Mucosa of rectum (tissue), 2 donors: ENCODE results near the gene CLEC16A.
A peak's percentile ranks its signal among the peaks of the same experiment; 100 is the strongest.

Experiments
- H3K27ac ChIP-seq, 2 donors: one replicate each; pipeline ENCODE4 v1.7.0; 2013; ENCODE audit warnings: inconsistent platforms in 2 of 2, low read depth in 2 of 2, low read length in 2 of 2
- H3K27me3 ChIP-seq, 2 donors: one replicate each; pipeline ENCODE4 v1.7.0; 2013; ENCODE audit warnings: low read length in 2 of 2; ENCODE audit not compliant: control insufficient read depth in 2 of 2, insufficient read depth in 2 of 2
- H3K36me3 ChIP-seq, 2 donors: one replicate each; pipeline ENCODE4 v1.7.0; 2013; ENCODE audit warnings: low read length in 2 of 2; ENCODE audit not compliant: control insufficient read depth in 2 of 2, insufficient read depth in 2 of 2
- H3K4me1 ChIP-seq, 2 donors: one replicate each; pipeline ENCODE4 v1.7.0; 2013; ENCODE audit warnings: low read length in 2 of 2, mild to moderate bottlenecking in 1 of 2; ENCODE audit not compliant: control insufficient read depth in 2 of 2, insufficient read depth in 2 of 2
- H3K4me3 ChIP-seq, 2 donors: one replicate each; pipeline ENCODE4 v1.7.0; 2013; ENCODE audit warnings: low read length in 2 of 2
- H3K9ac ChIP-seq, 2 donors: one replicate each; pipeline ENCODE4 v1.7.0; 2013; ENCODE audit warnings: low read length in 2 of 2, low read depth in 1 of 2, mild to moderate bottlenecking in 1 of 2
- H3K9me3 ChIP-seq, 2 donors: one replicate each; pipeline ENCODE4 v1.7.0; 2013; ENCODE audit warnings: low read length in 2 of 2; ENCODE audit not compliant: control insufficient read depth in 2 of 2
- donor health status: healthy.
- donor health status: Normal muscosa, but diverticular disease.

Gene CLEC16A

GRCh38 chr16:11075163-11075562 lies 130.8 kb downstream of the CLEC16A start:
- Histone ChIP-seq H3K4me1 (peaks cover 25 to 26% of the 10 kb centered on the region in 2 donors), H3K36me3 (peaks cover 6 to 8% of the 10 kb centered on the region in 2 donors), H3K9me3 (no peaks in the 10 kb centered on the region)

GRCh38 chr16:11076259-11077018 lies 132.1 kb downstream of the CLEC16A start:
- Histone ChIP-seq H3K9me3 (no peaks in the 10 kb centered on the region), H3K36me3 (peaks cover 6 to 11% of the 10 kb centered on the region in 2 donors), H3K27me3 (no peaks in the 10 kb centered on the region), H3K4me3 (no peak overlapping the region), H3K9ac (peak overlapping the region in 1 of 2 donors; percentile 34), H3K4me1 (peaks cover 27 to 31% of the 10 kb centered on the region in 2 donors), H3K27ac (peak overlapping the region in 1 of 2 donors; percentile 32)

More at GRCh38 chr16:11075163-11075562, 130.8 kb downstream of the CLEC16A start:
- no peak overlapping the region for H3K4me3 ChIP-seq
- no peak overlapping the region for H3K9ac ChIP-seq
- no peak overlapping the region for H3K27ac ChIP-seq
- no peaks in the 10 kb centered on the region for H3K27me3 ChIP-seq

GRCh38 chr16:11078812-11079459 lies 134.6 kb downstream of the CLEC16A start:
- Histone ChIP-seq H3K27ac (peak overlapping the region; percentile 65 to 82), H3K4me3 (peak overlapping the region in 1 of 2 donors; percentile 15), H3K9me3 (no peaks in the 10 kb centered on the region), H3K4me1 (peaks cover 29 to 31% of the 10 kb centered on the region in 2 donors), H3K9ac (no peak overlapping the region), H3K27me3 (no peaks in the 10 kb centered on the region), H3K36me3 (peaks cover 0 to 8% of the 10 kb centered on the region in 2 donors)

GRCh38 chr16:11079652-11080187 lies 135.4 kb downstream of the CLEC16A start:
- H3K36me3 ChIP-seq: peaks cover 0 to 8% of the 10 kb centered on the region in 2 donors
- H3K4me3 ChIP-seq: no peak overlapping the region
- H3K4me1 ChIP-seq: peaks cover 30 to 31% of the 10 kb centered on the region in 2 donors
- no peaks in the 10 kb centered on the region for H3K9me3 ChIP-seq
- peak overlapping the region in 1 of 2 donors; percentile 82 for H3K27ac ChIP-seq
- no peak overlapping the region for H3K9ac ChIP-seq
- H3K27me3 ChIP-seq: no peaks in the 10 kb centered on the region

- peaks cover 30 to 34% of the 10 kb centered on the region in 2 donors for H3K4me1 ChIP-seq
Measured at GRCh38 chr16:11080327-11080967, 136.1 kb downstream of the CLEC16A start.

GRCh38 chr16:11080999-11081630 lies 136.8 kb downstream of the CLEC16A start:
- Histone ChIP-seq H3K27ac (no peak overlapping the region), H3K4me1 (peaks cover 30 to 34% of the 10 kb centered on the region in 2 donors), H3K27me3 (no peaks in the 10 kb centered on the region), H3K9ac (no peak overlapping the region), H3K36me3 (peaks cover 0 to 10% of the 10 kb centered on the region in 2 donors), H3K9me3 (no peaks in the 10 kb centered on the region), H3K4me3 (no peak overlapping the region)

More at GRCh38 chr16:11080327-11080967, 136.1 kb downstream of the CLEC16A start:
- Histone ChIP-seq H3K9ac (no peak overlapping the region), H3K27me3 (no peaks in the 10 kb centered on the region), H3K4me3 (no peak overlapping the region), H3K27ac (peak overlapping the region in 1 of 2 donors; percentile 46), H3K9me3 (no peaks in the 10 kb centered on the region), H3K36me3 (peaks cover 0 to 10% of the 10 kb centered on the region in 2 donors)

GRCh38 chr16:11082108-11082859 lies 137.9 kb downstream of the CLEC16A start:
- H3K36me3 ChIP-seq: peaks cover 0 to 10% of the 10 kb centered on the region in 2 donors

GRCh38 chr16:11082860-11083388 lies 138.6 kb downstream of the CLEC16A start:
- Histone ChIP-seq H3K4me1 (peaks cover 25 to 35% of the 10 kb centered on the region in 2 donors), H3K9me3 (no peaks in the 10 kb centered on the region), H3K9ac (no peak overlapping the region), H3K4me3 (no peak overlapping the region), H3K27ac (no peak overlapping the region), H3K27me3 (no peaks in the 10 kb centered on the region), H3K36me3 (peaks cover 0 to 10% of the 10 kb centered on the region in 2 donors)

More at GRCh38 chr16:11082108-11082859, 137.9 kb downstream of the CLEC16A start:
- no peak overlapping the region for H3K9ac ChIP-seq
- no peaks in the 10 kb centered on the region for H3K9me3 ChIP-seq
- no peaks in the 10 kb centered on the region for H3K27me3 ChIP-seq
- H3K27ac ChIP-seq: no peak overlapping the region
- H3K4me3 ChIP-seq: no peak overlapping the region
- peaks cover 30 to 32% of the 10 kb centered on the region in 2 donors for H3K4me1 ChIP-seq

- H3K4me1 ChIP-seq: peaks cover 19 to 30% of the 10 kb centered on the region in 2 donors
- H3K27ac ChIP-seq: no peak overlapping the region
- H3K9ac ChIP-seq: no peak overlapping the region
- peaks cover 0 to 10% of the 10 kb centered on the region in 2 donors for H3K36me3 ChIP-seq
- no peak overlapping the region for H3K4me3 ChIP-seq
- H3K27me3 ChIP-seq: no peaks in the 10 kb centered on the region
- no peaks in the 10 kb centered on the region for H3K9me3 ChIP-seq
Measured at GRCh38 chr16:11084484-11084875, 140.1 kb downstream of the CLEC16A start.
